SK-N-SH (cell line): ENCODE results near the gene UBE3B. TPM values are rescaled to one million over a fixed set of nuclear protein-coding genes. Genes with fewer than 3 reads are reported as not detected.

Source experiments
- CTCF ChIA-PET: fragments of 300-600, 350-600 bp; formaldehyde crosslinking; extraction: SDS; loops from one replicate; lab custom pipeline; 2021; lab: Yijun Ruan, JAX
- POLR2A ChIA-PET: fragments of 350-600 bp; sonication (Branson Sonifier 250); formaldehyde crosslinking; extraction: SDS; loops from one replicate; lab custom pipeline; 2020; ENCODE audit warnings: antibody characterized with exemption, inconsistent platforms; lab: Yijun Ruan, JAX
- DNase-seq: peaks from one replicate; pipeline ENCODE4 v3.0.0; 2012
- H2AFZ ChIP-seq: fragments of 200-600 bp; sonication (generic); 2 replicates; pipeline ENCODE4 v1.8.1; 2016; ENCODE audit warnings: antibody characterized with exemption, mild to moderate bottlenecking, low read depth
- H3F3A ChIP-seq: fragments of 200-600 bp; sonication (generic); replicated peaks from 2 replicates; pipeline ENCODE3; 2016; ENCODE audit warnings: antibody characterized with exemption, mild to moderate bottlenecking; ENCODE audit not compliant: insufficient read depth
- H3K27ac ChIP-seq, 2 experiments: fragments of 200-500 bp in 1 of 2; fragments of 200-600 bp in 1 of 2; sonication (Bioruptor generic) in 1 of 2; sonication (generic), shearing (Covaris generic) in 1 of 2; 2 replicates each; pipeline versions ENCODE4 v1.5.1 to v1.6.1; 2014 to 2016; ENCODE audit warnings: low read depth in 2 of 2, inconsistent platforms in 1 of 2, low read length in 1 of 2, mild to moderate bottlenecking in 1 of 2, mixed read lengths in 1 of 2
- H3K27me3 ChIP-seq: fragments of 200-600 bp; sonication (generic), shearing (Covaris generic); 2 replicates; pipeline ENCODE4 v1.6.1; 2016; ENCODE audit warnings: mixed run types; ENCODE audit not compliant: insufficient read depth
- H3K36me3 ChIP-seq, 2 experiments: fragments of 200-500 bp in 1 of 2; fragments of 200-600 bp in 1 of 2; sonication (Bioruptor generic) in 1 of 2; sonication (generic) in 1 of 2; replicated peaks in 1 of 2; 2 replicates each; pipeline versions ENCODE3 to v1.5.1; 2014 to 2016; ENCODE audit warnings: low read length in 1 of 2, mild to moderate bottlenecking in 1 of 2; ENCODE audit not compliant: insufficient read depth in 2 of 2, control insufficient read depth in 1 of 2
- H3K4me1 ChIP-seq, 2 experiments: fragments of 200-500 bp in 1 of 2; fragments of 200-600 bp in 1 of 2; sonication (Bioruptor generic) in 1 of 2; sonication (generic), shearing (Covaris generic) in 1 of 2; 2 replicates each; pipeline versions ENCODE4 v1.5.1 to v1.6.1; 2014 to 2016; ENCODE audit warnings: low read depth in 1 of 2, low read length in 1 of 2, mixed run types in 1 of 2; ENCODE audit not compliant: insufficient read depth in 2 of 2, control insufficient read depth in 1 of 2
- H3K4me2 ChIP-seq: fragments of 200-600 bp; sonication (generic), shearing (Covaris generic); 2 replicates; pipeline ENCODE4 v1.6.1; 2017; ENCODE audit warnings: mixed run types
- H3K4me3 ChIP-seq, 2 experiments: fragments of 200-500 bp in 1 of 2; fragments of 200-600 bp in 1 of 2; sonication (Bioruptor generic) in 1 of 2; sonication (generic), shearing (Covaris generic) in 1 of 2; 2 replicates each; pipeline versions ENCODE4 v1.5.1 to v1.8.1; 2014 to 2016; ENCODE audit warnings: low read depth in 2 of 2, inconsistent platforms in 1 of 2, low read length in 1 of 2, mild to moderate bottlenecking in 1 of 2, mixed read lengths in 1 of 2, moderate library complexity in 1 of 2
- H3K79me2 ChIP-seq: fragments of 200-600 bp; sonication (generic); 2 replicates; pipeline ENCODE4 v1.8.1; 2017; ENCODE audit warnings: mild to moderate bottlenecking; ENCODE audit not compliant: insufficient read depth
- H3K9ac ChIP-seq: fragments of 200-600 bp; sonication (generic); 2 replicates; pipeline ENCODE4 v1.6.1; 2017; ENCODE audit warnings: mixed run types
- H3K9me2 ChIP-seq: fragments of 200-600 bp; sonication (generic); 2 replicates; pipeline ENCODE4 v1.6.1; 2017; ENCODE audit warnings: mixed run types
- H3K9me3 ChIP-seq: fragments of 200-600 bp; sonication (generic); 2 replicates; pipeline ENCODE4 v1.6.1; 2017; ENCODE audit warnings: mixed run types, mild to moderate bottlenecking, moderate library complexity
- H4K20me1 ChIP-seq: fragments of 200-600 bp; sonication (generic); 2 replicates; pipeline ENCODE4 v1.6.1; 2017; ENCODE audit warnings: mild to moderate bottlenecking, mixed run types; ENCODE audit not compliant: insufficient read depth
- CTCF ChIP-seq: fragments of 200-600 bp; sonication (generic); IDR thresholded peaks from 2 replicates; pipeline ENCODE4 v1.6.1; 2017; ENCODE audit warnings: antibody characterized with exemption, mild to moderate bottlenecking, moderate library complexity
- ELF1 ChIP-seq: IDR thresholded peaks from 2 replicates; pipeline ENCODE4 v1.4.0; 2012
- EP300 ChIP-seq, 2 experiments: IDR thresholded peaks; 2 replicates each; pipeline versions ENCODE4 v1.4.0 to v1.6.1; 2012; ENCODE audit warnings: borderline replicate concordance in 1 of 2, low read depth in 1 of 2, low read length in 1 of 2
- EZH2phosphoT487 ChIP-seq: fragments of 200-600 bp; sonication (generic); IDR thresholded peaks from 2 replicates; pipeline ENCODE4 v1.6.1; 2017; ENCODE audit warnings: low read depth, mixed run types, mild to moderate bottlenecking, antibody characterized with exemption, moderate library complexity, borderline replicate concordance
- FOXJ3 ChIP-seq: sonication (generic); formaldehyde crosslinking; IDR thresholded peaks from 2 replicates; pipeline ENCODE4 v1.5.1; 2020; ENCODE audit warnings: mild to moderate bottlenecking, missing genetic modification reagents
- IRF3 ChIP-seq: fragments of 150-350 bp; IDR thresholded peaks from 2 replicates; pipeline ENCODE4 v1.6.1; 2016; ENCODE audit warnings: mild to moderate bottlenecking, low read depth, low read length
- JUND ChIP-seq: IDR thresholded peaks from 2 replicates; pipeline ENCODE4 v1.4.0; 2012
- MAX ChIP-seq: IDR thresholded peaks from 2 replicates; pipeline ENCODE4 v1.4.0; 2012; ENCODE audit warnings: low read depth
- MEF2A ChIP-seq: IDR thresholded peaks from 2 replicates; pipeline ENCODE4 v1.4.0; 2012; ENCODE audit warnings: low read depth, borderline replicate concordance
- NRF1 ChIP-seq: IDR thresholded peaks from 2 replicates; pipeline ENCODE4 v1.6.1; 2012; ENCODE audit warnings: low read depth, mild to moderate bottlenecking, low read length
- RFX5 ChIP-seq: IDR thresholded peaks from 2 replicates; pipeline ENCODE4 v1.6.1; 2012; ENCODE audit warnings: mild to moderate bottlenecking, improper control_type of control experiment, low read length
- SIN3A ChIP-seq: IDR thresholded peaks from 2 replicates; pipeline ENCODE4 v1.6.1; 2012; ENCODE audit warnings: low read depth, mild to moderate bottlenecking, low read length, moderate library complexity, borderline replicate concordance
- SMC3 ChIP-seq: IDR thresholded peaks from 2 replicates; pipeline ENCODE4 v1.6.1; 2012; ENCODE audit warnings: low read depth, low read length, improper control_type of control experiment
- TAF1 ChIP-seq: IDR thresholded peaks from 2 replicates; pipeline ENCODE4 v1.6.1; 2012; ENCODE audit warnings: low read depth, mild to moderate bottlenecking, low read length, moderate library complexity, borderline replicate concordance
- TCF12 ChIP-seq: IDR thresholded peaks from 2 replicates; pipeline ENCODE4 v1.4.0; 2012
- ZBTB33 ChIP-seq: IDR thresholded peaks from 2 replicates; pipeline ENCODE4 v1.4.0; 2012; ENCODE audit warnings: low read depth, borderline replicate concordance
- WGBS: methylation state at CpG from one replicate; pipeline ENCODE4 v1.1.6; 2017; ENCODE audit warnings: low lambda C conversion rate; 5-methylcytosine and 5-hydroxymethylcytosine counted together
- polyA plus RNA-seq, 3 experiments: library from polyadenylated mRNA; depleted of rRNA; stranded (reverse); fragments of >200 nt; gene quantifications; 2 replicates each; pipeline ENCODE4 v1.2.3, GENCODE V29; 2012

The UBE3B gene
- polyA plus RNA-seq, 1 of the 3 experiments (the other 2 are of a cell fraction): 28.6 TPM

GRCh38 chr12:109578330-109578927 lies 101.0 kb downstream of the UBE3B start:
- peaks cover 0 to 11% of the 10 kb centered on the region in 2 experiments; a peak in 2 of 4 replicates for H3K4me1 ChIP-seq
- no peak for DNase-seq
- CTCF ChIA-PET: interaction anchor here (0.9 to 1.7 kb wide), 3 partner anchors 10 to 267 kb away, joined by 3 read pairs; no protein-coding TSS in a partner anchor
- 83% methylated on average over 8 of the region's 8 CpGs for WGBS
- TF ChIP-seq SIN3A (no peak), TCF12 (no peak), EZH2phosphoT487 (no peak), EP300 (IDR thresholded peaks at IDR 0.05; ENCODE audit: borderline replicate concordance in 1 of 2, low read depth in 1 of 2, low read length in 1 of 2) (no peak), CTCF (no peak), FOXJ3 (CRISPR knock-in tag) (no peak), NRF1 (no peak), IRF3 (no peak), MEF2A (no peak), ELF1 (no peak), ZBTB33 (no peak), SMC3 (no peak), MAX (no peak), RFX5 (no peak), JUND (no peak), TAF1 (no peak)
- TF ChIP-seq, all 33 proteins: peak for 0
- Histone ChIP-seq H3K36me3 (peaks cover 10 to 34% of the 10 kb centered on the region in 2 experiments), H3K9me3 (no peaks in the 10 kb centered on the region), H3K9ac (no peak overlapping the region), H3K9me2 (no peaks in the 10 kb centered on the region), H4K20me1 (no peaks in the 10 kb centered on the region), H2AFZ (no peak overlapping the region), H3K4me2 (no peak overlapping the region), H3K4me3 (no peak overlapping the region), H3K27me3 (no peaks in the 10 kb centered on the region), H3K79me2 (no peaks in the 10 kb centered on the region), H3F3A (no peaks in the 10 kb centered on the region), H3K27ac (no peak overlapping the region)
- POLR2A ChIA-PET: no interaction called here
